ENCODE measurements around the gene SLC50A1.

DNA sequence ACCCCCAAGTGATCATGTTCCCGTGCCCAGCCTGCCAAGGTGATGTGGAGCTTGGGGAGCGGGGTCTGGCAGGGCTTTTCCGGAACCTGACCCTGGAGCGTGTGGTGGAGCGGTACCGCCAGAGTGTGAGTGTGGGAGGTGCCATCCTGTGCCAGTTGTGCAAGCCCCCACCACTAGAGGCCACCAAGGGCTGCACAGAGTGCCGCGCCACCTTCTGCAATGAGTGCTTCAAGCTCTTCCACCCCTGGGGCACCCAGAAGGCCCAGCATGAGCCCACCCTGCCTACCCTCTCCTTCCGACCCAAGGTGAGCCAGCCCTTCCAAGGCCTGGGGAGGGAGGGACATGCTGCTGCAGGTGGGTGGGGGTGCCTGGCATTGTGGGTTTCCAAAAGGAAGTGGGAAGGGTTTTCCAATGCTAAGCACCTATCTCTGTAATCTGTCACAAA, 40.3 kb downstream of the SLC50A1 start:
- TF ChIP-seq EZH2 (IDR thresholded peaks at IDR 0.05; ENCODE audit: borderline replicate concordance): no peak
- TF ChIP-seq EZH2phosphoT487 (IDR thresholded peaks at IDR 0.05; ENCODE audit: low read depth, severe bottlenecking, unreplicated experiment): no peak
- TF ChIP-seq, protein P1, sequence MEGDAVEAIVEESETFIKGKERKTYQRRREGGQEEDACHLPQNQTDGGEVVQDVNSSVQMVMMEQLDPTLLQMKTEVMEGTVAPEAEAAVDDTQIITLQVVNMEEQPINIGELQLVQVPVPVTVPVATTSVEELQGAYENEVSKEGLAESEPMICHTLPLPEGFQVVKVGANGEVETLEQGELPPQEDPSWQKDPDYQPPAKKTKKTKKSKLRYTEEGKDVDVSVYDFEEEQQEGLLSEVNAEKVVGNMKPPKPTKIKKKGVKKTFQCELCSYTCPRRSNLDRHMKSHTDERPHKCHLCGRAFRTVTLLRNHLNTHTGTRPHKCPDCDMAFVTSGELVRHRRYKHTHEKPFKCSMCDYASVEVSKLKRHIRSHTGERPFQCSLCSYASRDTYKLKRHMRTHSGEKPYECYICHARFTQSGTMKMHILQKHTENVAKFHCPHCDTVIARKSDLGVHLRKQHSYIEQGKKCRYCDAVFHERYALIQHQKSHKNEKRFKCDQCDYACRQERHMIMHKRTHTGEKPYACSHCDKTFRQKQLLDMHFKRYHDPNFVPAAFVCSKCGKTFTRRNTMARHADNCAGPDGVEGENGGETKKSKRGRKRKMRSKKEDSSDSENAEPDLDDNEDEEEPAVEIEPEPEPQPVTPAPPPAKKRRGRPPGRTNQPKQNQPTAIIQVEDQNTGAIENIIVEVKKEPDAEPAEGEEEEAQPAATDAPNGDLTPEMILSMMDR (IDR thresholded peaks at IDR 0.05; ENCODE audit: poor library complexity): no peak
